Gastrocnemius medialis (tissue), 4 donors: ENCODE measurements around the gene ZNF529.

Source experiments
- CTCF ChIP-seq, 5 experiments: fragments of 450-650 bp in 3 of 5; fragments of 200-600 bp in 2 of 5; sonication (generic) in 2 of 5; IDR thresholded peaks in 4 of 5; conservative IDR thresholded peaks in 1 of 5; 1 replicate in 4 of 5; 2 replicates in 1 of 5; pipeline ENCODE4 v1.5.1; 2016 to 2019; ENCODE audit warnings: antibody characterized with exemption in 5 of 5, mild to moderate bottlenecking in 3 of 5, moderate library complexity in 3 of 5
- POLR2A ChIP-seq, 2 donors: fragments of 450-650 bp; IDR thresholded peaks; one replicate each; pipeline ENCODE4 v1.6.1; 2017; ENCODE audit warnings: antibody characterized with exemption in 2 of 2, mild to moderate bottlenecking in 2 of 2, moderate library complexity in 2 of 2

- no peak for TF ChIP-seq CTCF (IDR thresholded peaks at IDR 0.05 in 4 of 5, conservative IDR thresholded peaks at IDR 0.05 in 1 of 5)
- no peak for TF ChIP-seq POLR2A (IDR thresholded peaks at IDR 0.05)
These were observed 76.1 kb downstream of the ZNF529 start for GRCh38 chr19:36497001-36497400.
